Bone marrow (tissue), 2 donors: Measurements from ENCODE around the gene CAMK2B.

Experiments used
- DNase-seq, 2 donors: peaks; one replicate each; lab custom pipeline; 2025; lab: John Stamatoyannopoulos, UW

The CAMK2B gene

GRCh38 chr7:44329888-44330287, 4.5 kb upstream of the CAMK2B start:
- no peak for DNase-seq

- no peak for DNase-seq
Measured at GRCh38 chr7:44329081-44329480, 3.7 kb upstream of the CAMK2B start.

- DNase-seq = no peak
Measured at GRCh38 chr7:44327981-44328380, 2.6 kb upstream of the CAMK2B start.

- no peak for DNase-seq
Measured at GRCh38 chr7:44326261-44327125, 1.1 kb upstream of the CAMK2B start.

- no peak for DNase-seq
Measured at GRCh38 chr7:44325811-44326241, 432 bp upstream of the CAMK2B start.

- no peak for DNase-seq
Measured at GRCh38 chr7:44324481-44325200, 753 bp downstream of the CAMK2B start.

- DNase-seq = no peak
Measured at GRCh38 chr7:44324204-44324480, 1.3 kb downstream of the CAMK2B start.

- DNase-seq = no peak
Measured at GRCh38 chr7:44323381-44324203, 1.8 kb downstream of the CAMK2B start.

- no peak for DNase-seq
Measured at GRCh38 chr7:44322631-44323363, 2.6 kb downstream of the CAMK2B start.

GRCh38 chr7:44321796-44322195, 3.6 kb downstream of the CAMK2B start:
- no peak for DNase-seq

- DNase-seq = no peak
Measured at GRCh38 chr7:44320794-44321371, 4.5 kb downstream of the CAMK2B start.

- DNase-seq = no peak
Measured at GRCh38 chr7:44320141-44320540, 5.3 kb downstream of the CAMK2B start.

GRCh38 chr7:44318332-44318731, 7.1 kb downstream of the CAMK2B start:
- DNase-seq = no peak

GRCh38 chr7:44315301-44315903, 10.0 kb downstream of the CAMK2B start:
- DNase-seq = no peak

GRCh38 chr7:44313621-44314031, 11.8 kb downstream of the CAMK2B start:
- no peak for DNase-seq

- no peak for DNase-seq
Measured at GRCh38 chr7:44313016-44313415, 12.4 kb downstream of the CAMK2B start.

GRCh38 chr7:44311561-44312495, 13.6 kb downstream of the CAMK2B start:
- DNase-seq = no peak

GRCh38 chr7:44310221-44310848, 15.1 kb downstream of the CAMK2B start:
- no peak for DNase-seq

- DNase-seq = no peak
Measured at GRCh38 chr7:44309271-44310091, 15.9 kb downstream of the CAMK2B start.
